Thyroid gland (tissue), 4 donors: Measurements from ENCODE around the gene MRM2.

Source experiments
- CTCF ChIP-seq, 6 experiments: fragments of 200-600 bp in 3 of 6; fragments of 450-650 bp in 3 of 6; sonication (generic) in 3 of 6; IDR thresholded peaks; one replicate each; pipeline ENCODE4 v1.5.1; 2016 to 2019; ENCODE audit warnings: antibody characterized with exemption in 6 of 6, mild to moderate bottlenecking in 2 of 6, inconsistent platforms in 1 of 6, moderate library complexity in 1 of 6
- POLR2A ChIP-seq, 2 donors: fragments of 450-650 bp; IDR thresholded peaks; one replicate each; pipeline ENCODE4 v1.6.1; 2017; ENCODE audit warnings: antibody characterized with exemption in 2 of 2, mild to moderate bottlenecking in 2 of 2, moderate library complexity in 1 of 2

GRCh38 chr7:2244404-2244995, 2.5 kb upstream of the MRM2 start:
- TF ChIP-seq CTCF (IDR thresholded peaks at IDR 0.05) (no peak), POLR2A (IDR thresholded peaks at IDR 0.05) (no peak)
